ENCODE measurements around the gene POU2F3. TPM values are rescaled to one million over a fixed set of nuclear protein-coding genes. Genes with fewer than 3 reads are reported as not detected.

The POU2F3 gene
- total and polyA plus RNA-seq, 2 of the 13 experiments (the other 11 are each of a cell fraction or from before 2014, with no cell fraction given) = not detected

GRCh38 chr11:120227228-120227852 lies 12.6 kb upstream of the POU2F3 start:
- peaks cover 4% of the 10 kb centered on the region; the same call in 1 of the 2 replicates for H4K20me1 ChIP-seq (ENCODE audit: insufficient read depth, low read length)
- ATAC-seq = no peak
- POLR2A ChIA-PET = interaction anchor here (1.3 kb wide), 1 partner anchor 42 kb away, joined by 5 read pairs; no protein-coding TSS in a partner anchor
- H3K4me1 ChIP-seq (ENCODE audit: insufficient read depth, low read length) = no peaks in the 10 kb centered on the region
- intact Hi-C loops (cut with micrococcal nuclease; ENCODE audit: unreplicated experiment) = no loop called here
- in situ Hi-C loops (cut with HindIII; ENCODE audit: extremely low pct_ligation_motif_present, low pct_unique_long_range_greater_than_20kb) = loop anchor here (5.0 kb wide), 1 partner anchor 55 kb away; no protein-coding TSS in a partner anchor
- no peak for FAIRE-seq
- H3K27ac ChIP-seq (ENCODE audit: extremely low read length, insufficient read depth, low read length) = no peak overlapping the region
- H3K27me3 ChIP-seq (ENCODE audit: control insufficient read depth in 1 of 2, insufficient read depth in 2 of 2, low read length in 2 of 2) = peaks cover 0 to 9% of the 10 kb centered on the region in 2 experiments; a peak in 3 of 5 replicates
- H3K4me2 ChIP-seq (ENCODE audit: low read depth, low read length) = no peak overlapping the region
- H3K9me3 ChIP-seq (ENCODE audit: low read length) = no peaks in the 10 kb centered on the region
- WGBS (ENCODE audit: low lambda C conversion rate) = 100% methylated on average over 4 of the region's 5 CpGs
- H3K36me3 ChIP-seq (replicated peaks in 1 of 2; ENCODE audit: control insufficient read depth in 1 of 2, insufficient read depth in 2 of 2, low read length in 2 of 2) = peaks cover 10 to 20% of the 10 kb centered on the region in 2 experiments; a peak in 3 of 5 replicates
- no TSS peak for BruUV-seq (replicated peaks)
- DNase-seq (ENCODE audit: low spot score) = no peak
- no peak overlapping the region for H3K4me3 ChIP-seq (replicated peaks in 1 of 3; ENCODE audit: insufficient read depth in 1 of 3, low read depth in 2 of 3, low read length in 3 of 3)
- H3K9ac ChIP-seq (ENCODE audit: insufficient read depth, low read depth, low read length) = no peak overlapping the region
- TF ChIP-seq ZNF607 (CRISPR knock-in tag; IDR thresholded peaks at IDR 0.05; ENCODE audit: borderline replicate concordance) (no peak), HNRNPUL1 (IDR thresholded peaks at IDR 0.05; ENCODE audit: low read depth, low read length) (no peak), RBM22 (optimal IDR thresholded peaks at IDR 0.05; ENCODE audit: low read length) (peak; percentile 9)
- H3K79me2 ChIP-seq (ENCODE audit: insufficient read depth, low read length) = no peaks in the 10 kb centered on the region
- no peak overlapping the region for H2AFZ ChIP-seq (ENCODE audit: low read length)
- CTCF ChIA-PET (ENCODE audit: low intra/inter-chr PET ratio, low total read pairs) = interaction anchor here (2.3 kb wide), 1 partner anchor 55 kb away, joined by 8 read pairs; no protein-coding TSS in a partner anchor

- peaks cover 10 to 18% of the 10 kb centered on the region in 2 experiments; a peak in 3 of 5 replicates for H3K36me3 ChIP-seq (replicated peaks in 1 of 2; ENCODE audit: control insufficient read depth in 1 of 2, insufficient read depth in 2 of 2, low read length in 2 of 2)
- intact Hi-C loops (cut with micrococcal nuclease; ENCODE audit: unreplicated experiment) = loop anchor here (1.0 kb wide), 1 partner anchor 57 kb away; no protein-coding TSS in a partner anchor
- peaks cover 4% of the 10 kb centered on the region; the same call in 1 of the 2 replicates for H4K20me1 ChIP-seq (ENCODE audit: insufficient read depth, low read length)
- H2AFZ ChIP-seq (ENCODE audit: low read length) = no peak overlapping the region
- in situ Hi-C loops (cut with HindIII; ENCODE audit: extremely low pct_ligation_motif_present, low pct_unique_long_range_greater_than_20kb) = loop anchor here (5.0 kb wide), 1 partner anchor 57 kb away; no protein-coding TSS in a partner anchor
- no peak overlapping the region for H3K27ac ChIP-seq (ENCODE audit: extremely low read length, insufficient read depth, low read length)
- FAIRE-seq (no peak), DNase-seq (ENCODE audit: low spot score) (no peak), ATAC-seq (peak; percentile 68)
- BruUV-seq (replicated peaks) = no TSS peak
- H3K4me3 ChIP-seq (replicated peaks in 1 of 3; ENCODE audit: insufficient read depth in 1 of 3, low read depth in 2 of 3, low read length in 3 of 3) = no peak overlapping the region
- no peaks in the 10 kb centered on the region for H3K4me1 ChIP-seq (ENCODE audit: insufficient read depth, low read length)
- peaks cover 0 to 23% of the 10 kb centered on the region in 2 experiments; a peak in 4 of 5 replicates for H3K27me3 ChIP-seq (ENCODE audit: control insufficient read depth in 1 of 2, insufficient read depth in 2 of 2, low read length in 2 of 2)
- ChIA-PET POLR2A (interaction anchor here (0.7 to 1.3 kb wide), 2 partner anchors 44 to 48 kb away, joined by 3 to 4 read pairs; no protein-coding TSS in a partner anchor), CTCF (ENCODE audit: low intra/inter-chr PET ratio, low total read pairs) (interaction anchor here (1.8 to 2.6 kb wide), 2 partner anchors 46 to 57 kb away, joined by 5 to 31 read pairs; no protein-coding TSS in a partner anchor)
- H3K4me2 ChIP-seq (ENCODE audit: low read depth, low read length) = no peak overlapping the region
- H3K9ac ChIP-seq (ENCODE audit: insufficient read depth, low read depth, low read length) = no peak overlapping the region
- 83% methylated on average over 7 of the region's 16 CpGs for WGBS (ENCODE audit: low lambda C conversion rate)
- no peaks in the 10 kb centered on the region for H3K9me3 ChIP-seq (ENCODE audit: low read length)
- H3K79me2 ChIP-seq (ENCODE audit: insufficient read depth, low read length) = no peaks in the 10 kb centered on the region
- TF ChIP-seq RBFOX2 (IDR thresholded peaks at IDR 0.05; ENCODE audit: low read depth, low read length) = peak; percentile 46; the same call in 1 of the 2 replicates
- TF ChIP-seq RELA (CRISPR knock-in tag; IDR thresholded peaks at IDR 0.05) = no peak
- TF ChIP-seq MYNN (CRISPR knock-in tag; IDR thresholded peaks at IDR 0.05; ENCODE audit: low read depth) = no peak
- TF ChIP-seq SMARCE1 (IDR thresholded peaks at IDR 0.05; ENCODE audit: borderline replicate concordance) = no peak
- TF ChIP-seq TSC22D2 (CRISPR knock-in tag; IDR thresholded peaks at IDR 0.05; ENCODE audit: borderline replicate concordance) = no peak
- no peak for TF ChIP-seq SP2 (CRISPR knock-in tag; IDR thresholded peaks at IDR 0.05)
- TF ChIP-seq RBM39 (IDR thresholded peaks at IDR 0.05; ENCODE audit: low read depth, low read length, poor library complexity, severe bottlenecking) = peak; percentile 33
- no peak for TF ChIP-seq SIX1 (CRISPR knock-in tag; IDR thresholded peaks at IDR 0.05; ENCODE audit: borderline replicate concordance)
- no peak for TF ChIP-seq ZFP82 (CRISPR knock-in tag; IDR thresholded peaks at IDR 0.05; ENCODE audit: borderline replicate concordance)
- TF ChIP-seq, protein P1, sequence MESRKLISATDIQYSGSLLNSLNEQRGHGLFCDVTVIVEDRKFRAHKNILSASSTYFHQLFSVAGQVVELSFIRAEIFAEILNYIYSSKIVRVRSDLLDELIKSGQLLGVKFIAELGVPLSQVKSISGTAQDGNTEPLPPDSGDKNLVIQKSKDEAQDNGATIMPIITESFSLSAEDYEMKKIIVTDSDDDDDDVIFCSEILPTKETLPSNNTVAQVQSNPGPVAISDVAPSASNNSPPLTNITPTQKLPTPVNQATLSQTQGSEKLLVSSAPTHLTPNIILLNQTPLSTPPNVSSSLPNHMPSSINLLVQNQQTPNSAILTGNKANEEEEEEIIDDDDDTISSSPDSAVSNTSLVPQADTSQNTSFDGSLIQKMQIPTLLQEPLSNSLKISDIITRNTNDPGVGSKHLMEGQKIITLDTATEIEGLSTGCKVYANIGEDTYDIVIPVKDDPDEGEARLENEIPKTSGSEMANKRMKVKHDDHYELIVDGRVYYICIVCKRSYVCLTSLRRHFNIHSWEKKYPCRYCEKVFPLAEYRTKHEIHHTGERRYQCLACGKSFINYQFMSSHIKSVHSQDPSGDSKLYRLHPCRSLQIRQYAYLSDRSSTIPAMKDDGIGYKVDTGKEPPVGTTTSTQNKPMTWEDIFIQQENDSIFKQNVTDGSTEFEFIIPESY (CRISPR knock-in tag; IDR thresholded peaks at IDR 0.05) = peak; percentile 88
- TF ChIP-seq FOXK1 (CRISPR knock-in tag; IDR thresholded peaks at IDR 0.05; ENCODE audit: borderline replicate concordance, low read depth) = no peak
These were observed 11.1 kb upstream of the POU2F3 start for GRCh38 chr11:120228794-120229384.
